Subcutaneous abdominal adipose tissue (tissue), 5 donors: ENCODE measurements around the gene SLC25A26.

Experiments
- H3K27ac ChIP-seq: one replicate; pipeline ENCODE4 v1.7.0; 2013; ENCODE audit warnings: low read depth, mild to moderate bottlenecking, inconsistent platforms, low read length, moderate library complexity
- H3K27me3 ChIP-seq, 5 donors: one replicate each; pipeline ENCODE4 v1.7.0; 2013; ENCODE audit warnings: low read length in 5 of 5, inconsistent platforms in 1 of 5; ENCODE audit not compliant: control insufficient read depth in 5 of 5, insufficient read depth in 4 of 5
- H3K36me3 ChIP-seq, 5 donors: one replicate each; pipeline ENCODE4 v1.7.0; 2013; ENCODE audit warnings: low read length in 5 of 5; ENCODE audit not compliant: control insufficient read depth in 5 of 5, insufficient read depth in 5 of 5
- H3K4me1 ChIP-seq, 5 donors: one replicate each; pipeline ENCODE4 v1.7.0; 2013; ENCODE audit warnings: low read length in 5 of 5, mild to moderate bottlenecking in 3 of 5, moderate library complexity in 1 of 5; ENCODE audit not compliant: control insufficient read depth in 5 of 5, insufficient read depth in 5 of 5
- H3K4me3 ChIP-seq, 5 donors: one replicate each; pipeline ENCODE4 v1.7.0; 2013; ENCODE audit warnings: low read length in 5 of 5, low read depth in 1 of 5
- H3K9ac ChIP-seq, 5 donors: one replicate each; pipeline ENCODE4 v1.7.0; 2013; ENCODE audit warnings: low read length in 5 of 5, mild to moderate bottlenecking in 4 of 5, moderate library complexity in 3 of 5
- H3K9me3 ChIP-seq, 5 donors: one replicate each; pipeline ENCODE4 v1.7.0; 2013; ENCODE audit warnings: low read length in 5 of 5; ENCODE audit not compliant: control insufficient read depth in 5 of 5
- donor health status: healthy.
- donor health status: healthy.
- donor health status: healthy.
- donor health status: healthy.
- donor health status: healthy.

SLC25A26 gene

DNA sequence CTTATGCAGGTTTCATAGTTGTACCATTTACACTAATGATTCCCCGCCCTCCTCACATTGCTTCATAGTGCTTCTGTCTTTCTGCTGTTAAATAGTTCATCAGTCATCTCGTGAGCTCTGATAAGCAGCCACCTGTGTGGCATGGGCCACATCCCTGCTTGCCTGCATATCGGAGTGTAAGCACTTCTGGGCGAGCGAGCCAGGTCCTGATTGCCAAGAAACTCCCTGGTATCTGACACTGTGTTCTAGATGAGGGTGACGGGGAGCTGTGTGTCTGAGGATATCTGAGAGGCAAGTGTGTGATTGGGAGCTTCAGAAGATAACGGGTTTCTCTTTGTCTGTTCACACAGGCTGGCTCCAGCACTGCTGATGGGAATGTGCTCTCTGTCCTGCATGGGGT is 149.4 kb downstream of the SLC25A26 start:
- Histone ChIP-seq H3K4me1 (peaks cover 0 to 7% (median 2%) of the 10 kb centered on the region in 5 donors), H3K4me3 (no peak overlapping the region), H3K27me3 (no peaks in the 10 kb centered on the region), H3K36me3 (peaks cover 0 to 34% (median 10%) of the 10 kb centered on the region in 5 donors), H3K9me3 (no peaks in the 10 kb centered on the region), H3K27ac (no peak overlapping the region), H3K9ac (no peak overlapping the region)

DNA sequence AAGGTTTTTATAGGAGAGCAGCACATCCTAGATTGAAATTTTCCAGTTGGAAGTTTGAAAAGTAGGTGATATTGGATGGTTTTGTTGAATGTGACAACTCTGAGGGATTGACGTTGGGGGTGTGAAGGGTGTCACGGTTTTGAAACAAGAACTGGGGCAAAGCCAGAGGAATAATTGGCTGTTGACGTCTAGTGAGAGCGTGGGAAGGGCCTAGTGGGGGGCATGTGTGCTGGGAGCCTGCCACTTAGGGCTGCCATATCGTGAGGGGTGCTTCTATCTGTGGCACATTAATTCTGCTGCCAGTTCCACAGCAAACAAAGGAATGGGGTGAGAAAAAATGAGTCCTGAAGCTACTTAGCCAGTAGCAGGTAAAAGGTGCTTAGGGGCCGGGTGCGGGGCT is 150.6 kb downstream of the SLC25A26 start:
- Histone ChIP-seq H3K9ac (no peak overlapping the region), H3K27ac (no peak overlapping the region), H3K27me3 (no peaks in the 10 kb centered on the region), H3K9me3 (no peaks in the 10 kb centered on the region), H3K4me3 (no peak overlapping the region), H3K36me3 (peaks cover 4 to 39% (median 10%) of the 10 kb centered on the region in 5 donors), H3K4me1 (peaks cover 0 to 3% (median 0%) of the 10 kb centered on the region in 5 donors)

DNA sequence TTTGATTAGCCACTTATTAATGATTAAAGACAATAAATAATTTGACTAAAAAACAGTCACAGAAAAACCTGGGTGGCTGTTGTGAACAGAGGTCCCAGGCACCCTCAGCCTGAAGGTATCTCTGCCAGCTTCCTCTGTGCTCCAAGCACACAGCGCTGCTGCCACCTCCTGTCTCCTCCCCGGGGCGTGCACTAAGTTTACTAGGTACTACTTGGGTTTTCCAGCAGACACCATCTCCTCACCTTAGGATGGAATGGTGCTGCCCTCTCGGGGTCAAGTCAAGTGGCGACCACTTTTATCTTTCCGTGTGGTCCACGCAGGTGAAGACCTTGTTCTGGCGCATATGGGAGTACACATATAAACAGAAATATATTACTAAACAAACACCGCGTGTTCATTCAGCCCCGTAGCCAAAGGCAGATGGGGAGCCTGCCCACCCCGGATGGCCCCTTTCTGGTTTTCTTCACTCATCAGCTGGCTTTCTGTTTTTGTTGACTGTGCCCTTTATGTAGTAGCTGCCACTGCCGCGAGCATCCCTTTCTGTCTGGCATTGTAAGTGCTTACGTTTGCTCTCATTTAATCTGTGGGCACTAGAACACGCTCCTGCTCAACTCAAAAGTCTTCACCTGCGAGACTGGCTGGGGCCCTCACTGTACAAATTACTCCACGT is 152.0 kb downstream of the SLC25A26 start:
- Histone ChIP-seq H3K27me3 (no peaks in the 10 kb centered on the region), H3K27ac (no peak overlapping the region), H3K9ac (no peak overlapping the region), H3K36me3 (peaks cover 7 to 48% (median 19%) of the 10 kb centered on the region in 5 donors), H3K4me1 (peaks cover 0 to 12% (median 6%) of the 10 kb centered on the region in 5 donors), H3K9me3 (no peaks in the 10 kb centered on the region), H3K4me3 (no peak overlapping the region)

DNA sequence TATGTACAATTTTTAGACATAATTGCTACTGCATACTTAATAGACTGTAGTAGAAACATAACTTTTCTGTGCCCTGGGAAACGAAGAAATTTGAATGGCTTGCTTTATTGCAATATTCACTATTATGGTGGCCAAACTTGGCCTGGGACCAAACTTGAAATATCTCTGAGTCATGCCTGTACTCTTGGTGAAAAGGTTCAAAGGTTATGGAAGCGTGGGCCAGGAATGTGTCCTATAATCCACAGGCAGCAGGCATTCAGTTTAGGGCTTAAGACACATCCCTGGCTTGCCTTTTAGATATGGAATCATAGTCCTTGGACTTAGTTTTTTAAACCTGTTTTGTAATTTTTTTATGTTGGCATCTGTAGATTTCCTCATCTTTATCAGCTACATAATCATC is 155.8 kb downstream of the SLC25A26 start:
- H3K27ac ChIP-seq, result peak overlapping the region; percentile 59
- no peaks in the 10 kb centered on the region for H3K9me3 ChIP-seq
- no peak overlapping the region for H3K9ac ChIP-seq
- H3K4me3 ChIP-seq, result no peak overlapping the region
- H3K27me3 ChIP-seq, result no peaks in the 10 kb centered on the region
- H3K36me3 ChIP-seq, result peaks cover 26 to 68% (median 51%) of the 10 kb centered on the region in 5 donors
- peaks cover 0 to 12% (median 6%) of the 10 kb centered on the region in 5 donors for H3K4me1 ChIP-seq

GRCh38 chr3:66377800-66378199 is 157.0 kb downstream of the SLC25A26 start:
- no peaks in the 10 kb centered on the region for H3K27me3 ChIP-seq
- H3K9ac ChIP-seq, result no peak overlapping the region
- no peak overlapping the region for H3K4me3 ChIP-seq
- peak overlapping the region; percentile 59 for H3K27ac ChIP-seq
- peaks cover 0 to 12% (median 6%) of the 10 kb centered on the region in 5 donors for H3K4me1 ChIP-seq
- H3K36me3 ChIP-seq, result peaks cover 26 to 80% (median 63%) of the 10 kb centered on the region in 5 donors
- no peaks in the 10 kb centered on the region for H3K9me3 ChIP-seq

DNA sequence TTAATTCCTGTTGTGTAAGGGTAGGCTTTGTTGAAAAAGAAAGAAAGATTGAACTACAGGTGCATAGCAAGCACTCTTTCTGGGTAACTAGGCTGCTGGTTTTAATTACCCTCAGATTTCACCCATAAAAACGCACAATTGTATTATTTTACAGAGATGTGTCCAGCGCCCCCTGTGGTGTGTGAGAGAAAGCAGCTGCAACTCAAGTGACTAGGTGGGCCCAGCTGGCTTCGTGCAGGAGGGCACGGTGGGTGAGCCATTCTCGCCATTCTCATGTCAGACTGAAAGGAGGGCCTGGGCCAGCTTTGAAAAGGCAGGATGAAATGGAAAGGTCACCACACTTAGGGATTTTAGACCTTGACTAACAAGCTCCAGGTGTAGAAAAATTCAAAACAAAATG is 157.5 kb downstream of the SLC25A26 start:
- Histone ChIP-seq H3K27ac (peak overlapping the region; percentile 59), H3K27me3 (no peaks in the 10 kb centered on the region), H3K9me3 (no peaks in the 10 kb centered on the region), H3K4me3 (no peak overlapping the region), H3K4me1 (peaks cover 0 to 12% (median 6%) of the 10 kb centered on the region in 5 donors), H3K36me3 (peaks cover 26 to 84% (median 66%) of the 10 kb centered on the region in 5 donors), H3K9ac (no peak overlapping the region)

GRCh38 chr3:66379565-66379964 is 158.8 kb downstream of the SLC25A26 start:
- Histone ChIP-seq H3K4me1 (peaks cover 0 to 12% (median 6%) of the 10 kb centered on the region in 5 donors), H3K36me3 (peaks cover 26 to 88% (median 76%) of the 10 kb centered on the region in 5 donors), H3K27ac (no peak overlapping the region), H3K9ac (no peak overlapping the region), H3K4me3 (no peak overlapping the region), H3K9me3 (peaks cover 0 to 3% (median 0%) of the 10 kb centered on the region in 5 donors), H3K27me3 (no peaks in the 10 kb centered on the region)

GRCh38 chr3:66380200-66380932 is 159.6 kb downstream of the SLC25A26 start:
- H3K36me3 ChIP-seq, result peaks cover 24 to 93% (median 83%) of the 10 kb centered on the region in 5 donors

GRCh38 chr3:66381626-66382025 is 160.8 kb downstream of the SLC25A26 start:
- peaks cover 0 to 5% (median 0%) of the 10 kb centered on the region in 5 donors for H3K9me3 ChIP-seq
- H3K4me3 ChIP-seq, result no peak overlapping the region
- peaks cover 0 to 9% (median 6%) of the 10 kb centered on the region in 5 donors for H3K4me1 ChIP-seq
- no peaks in the 10 kb centered on the region for H3K27me3 ChIP-seq
- no peak overlapping the region for H3K9ac ChIP-seq
- peaks cover 19 to 97% (median 93%) of the 10 kb centered on the region in 5 donors for H3K36me3 ChIP-seq
- no peak overlapping the region for H3K27ac ChIP-seq

More at GRCh38 chr3:66380200-66380932, 159.6 kb downstream of the SLC25A26 start:
- Histone ChIP-seq H3K9ac (no peak overlapping the region), H3K4me3 (no peak overlapping the region), H3K9me3 (peaks cover 0 to 5% (median 0%) of the 10 kb centered on the region in 5 donors), H3K4me1 (peaks cover 0 to 12% (median 6%) of the 10 kb centered on the region in 5 donors), H3K27me3 (no peaks in the 10 kb centered on the region), H3K27ac (peak overlapping the region; percentile 13)

DNA sequence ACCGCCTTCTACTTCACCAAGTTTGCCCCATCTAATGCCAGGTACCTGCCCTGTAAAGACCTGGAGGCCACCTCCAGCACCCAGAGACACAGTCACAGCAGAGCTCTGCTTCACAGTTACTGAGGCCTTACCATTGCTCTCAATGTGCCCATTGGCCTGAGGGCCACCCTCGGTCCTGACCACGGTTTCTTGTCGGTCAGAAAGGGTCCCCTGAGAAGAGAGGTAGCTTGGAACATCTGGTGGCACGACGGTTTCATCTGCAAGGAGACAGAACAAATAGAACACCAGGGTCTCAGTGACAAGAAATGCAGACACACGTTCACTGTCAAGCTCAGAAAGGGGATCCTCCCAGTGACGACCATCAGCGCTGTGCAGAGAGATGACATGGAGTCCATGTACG is 161.3 kb downstream of the SLC25A26 start:
- H3K9ac ChIP-seq, result no peak overlapping the region
- H3K27me3 ChIP-seq, result no peaks in the 10 kb centered on the region
- peaks cover 0 to 9% (median 6%) of the 10 kb centered on the region in 5 donors for H3K4me1 ChIP-seq
- peaks cover 0 to 5% (median 0%) of the 10 kb centered on the region in 5 donors for H3K9me3 ChIP-seq
- no peak overlapping the region for H3K4me3 ChIP-seq
- peaks cover 19 to 95% (median 90%) of the 10 kb centered on the region in 5 donors for H3K36me3 ChIP-seq
- H3K27ac ChIP-seq, result no peak overlapping the region
